Ishikawa (cell line): ENCODE data around the gene DHRS9.

ENCODE experiments used
- CEBPB ChIP-seq: IDR thresholded peaks from 2 replicates; pipeline ENCODE4 v1.6.1; 2012
- CREB1 ChIP-seq: IDR thresholded peaks from 2 replicates; pipeline ENCODE4 v1.6.1; 2012; ENCODE audit warnings: low read depth
- EP300 ChIP-seq: IDR thresholded peaks from 2 replicates; pipeline ENCODE4 v1.6.1; 2012; ENCODE audit warnings: borderline replicate concordance
- RAD21 ChIP-seq: IDR thresholded peaks from 2 replicates; pipeline ENCODE4 v1.6.1; 2012; ENCODE audit warnings: low read depth
- TCF12 ChIP-seq: IDR thresholded peaks from 2 replicates; pipeline ENCODE4 v1.6.1; 2012; ENCODE audit warnings: low read depth
- TF ChIP-seq, protein P1 (sequence below): IDR thresholded peaks from 2 replicates; pipeline ENCODE4 v1.6.1; 2012; ENCODE audit warnings: low read depth, mild to moderate bottlenecking

DNA sequence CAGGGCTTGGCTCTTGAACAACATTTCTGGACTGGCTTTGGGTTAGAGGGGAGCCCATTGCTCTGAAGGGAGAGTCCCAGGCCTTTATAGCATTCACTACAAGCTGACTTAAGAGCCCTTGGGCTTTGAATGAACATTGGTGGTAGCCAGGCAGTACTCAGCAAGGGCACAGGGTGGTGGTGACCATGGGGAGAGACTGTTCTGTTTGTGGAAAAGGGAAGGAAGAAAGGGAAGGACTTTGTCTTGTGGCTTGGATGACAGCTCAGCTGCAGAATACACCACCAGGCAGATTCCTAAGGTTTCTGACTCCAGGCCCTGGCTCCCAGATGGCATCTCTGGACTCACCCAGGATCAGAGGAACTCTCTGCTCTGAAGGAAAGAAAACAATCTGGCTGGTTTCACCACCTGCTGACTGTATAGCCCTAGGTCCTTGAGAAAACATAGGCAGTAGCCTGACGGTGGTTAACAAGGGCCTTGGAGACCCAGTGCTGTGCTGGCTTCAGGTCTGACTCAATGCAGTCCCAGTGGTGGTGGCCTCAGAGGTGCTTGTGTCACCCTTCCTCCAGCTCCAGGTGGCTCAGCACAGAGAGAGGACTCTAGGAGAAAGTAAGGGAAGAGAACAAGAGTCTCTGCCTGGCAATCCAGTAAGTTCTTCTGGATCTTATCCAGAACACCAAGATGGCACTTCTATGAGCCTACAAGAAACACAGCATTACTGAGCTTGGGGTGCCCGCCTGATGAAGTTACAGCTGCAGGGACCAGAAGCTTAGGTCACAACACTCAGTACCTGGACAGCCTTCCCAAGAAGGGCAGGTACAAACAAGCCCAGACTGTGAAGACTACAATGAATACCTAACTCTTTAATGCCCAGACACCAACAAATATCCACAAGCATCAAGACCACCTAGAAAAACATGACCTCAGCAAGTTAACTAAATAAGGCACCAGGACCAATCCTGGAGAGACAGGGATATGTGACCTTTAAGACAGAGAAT is 21.8 kb upstream of the DHRS9 start:
- no peak for TF ChIP-seq CEBPB
- TF ChIP-seq CREB1: no peak
- TF ChIP-seq EP300: no peak
- TF ChIP-seq RAD21: no peak
- TF ChIP-seq TCF12: no peak
- TF ChIP-seq, protein P1, sequence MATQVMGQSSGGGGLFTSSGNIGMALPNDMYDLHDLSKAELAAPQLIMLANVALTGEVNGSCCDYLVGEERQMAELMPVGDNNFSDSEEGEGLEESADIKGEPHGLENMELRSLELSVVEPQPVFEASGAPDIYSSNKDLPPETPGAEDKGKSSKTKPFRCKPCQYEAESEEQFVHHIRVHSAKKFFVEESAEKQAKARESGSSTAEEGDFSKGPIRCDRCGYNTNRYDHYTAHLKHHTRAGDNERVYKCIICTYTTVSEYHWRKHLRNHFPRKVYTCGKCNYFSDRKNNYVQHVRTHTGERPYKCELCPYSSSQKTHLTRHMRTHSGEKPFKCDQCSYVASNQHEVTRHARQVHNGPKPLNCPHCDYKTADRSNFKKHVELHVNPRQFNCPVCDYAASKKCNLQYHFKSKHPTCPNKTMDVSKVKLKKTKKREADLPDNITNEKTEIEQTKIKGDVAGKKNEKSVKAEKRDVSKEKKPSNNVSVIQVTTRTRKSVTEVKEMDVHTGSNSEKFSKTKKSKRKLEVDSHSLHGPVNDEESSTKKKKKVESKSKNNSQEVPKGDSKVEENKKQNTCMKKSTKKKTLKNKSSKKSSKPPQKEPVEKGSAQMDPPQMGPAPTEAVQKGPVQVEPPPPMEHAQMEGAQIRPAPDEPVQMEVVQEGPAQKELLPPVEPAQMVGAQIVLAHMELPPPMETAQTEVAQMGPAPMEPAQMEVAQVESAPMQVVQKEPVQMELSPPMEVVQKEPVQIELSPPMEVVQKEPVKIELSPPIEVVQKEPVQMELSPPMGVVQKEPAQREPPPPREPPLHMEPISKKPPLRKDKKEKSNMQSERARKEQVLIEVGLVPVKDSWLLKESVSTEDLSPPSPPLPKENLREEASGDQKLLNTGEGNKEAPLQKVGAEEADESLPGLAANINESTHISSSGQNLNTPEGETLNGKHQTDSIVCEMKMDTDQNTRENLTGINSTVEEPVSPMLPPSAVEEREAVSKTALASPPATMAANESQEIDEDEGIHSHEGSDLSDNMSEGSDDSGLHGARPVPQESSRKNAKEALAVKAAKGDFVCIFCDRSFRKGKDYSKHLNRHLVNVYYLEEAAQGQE: no peak
